Breast epithelium (tissue), 4 donors: ENCODE data around the gene CNTD1. TPM values are rescaled to one million over a fixed set of nuclear protein-coding genes. Genes with fewer than 3 reads are reported as not detected.
A peak's percentile ranks its signal among the peaks of the same experiment; 100 is the strongest.

Experiments used
- DNase-seq, 2 donors: peaks; one replicate each; pipeline ENCODE4 v3.0.0-alpha.2; 2019; ENCODE audit warnings: low spot score in 2 of 2
- H3K27ac ChIP-seq, 2 donors: fragments of 200-600 bp; sonication (generic) in 1 of 2; one replicate each; pipeline ENCODE4 v1.5.1; 2016 to 2019; ENCODE audit warnings: mild to moderate bottlenecking in 1 of 2
- H3K27me3 ChIP-seq, 2 donors: fragments of 200-600 bp; sonication (generic) in 1 of 2; one replicate each; pipeline versions ENCODE4 v1.5.1 to v1.6.0; 2017 to 2019; ENCODE audit warnings: control low read depth in 1 of 2, mild to moderate bottlenecking in 1 of 2
- H3K36me3 ChIP-seq: fragments of 200-600 bp; one replicate; pipeline ENCODE4 v1.5.1; 2019
- H3K4me1 ChIP-seq, 2 donors: fragments of 200-600 bp; sonication (generic); one replicate each; pipeline ENCODE4 v1.5.1; 2016 to 2019; ENCODE audit warnings: control low read depth in 1 of 2
- H3K4me3 ChIP-seq, 3 donors: fragments of 200-600 bp; sonication (generic); 1 replicate in 2 of 3; 2 replicates in 1 of 3; pipeline ENCODE4 v1.5.1; 2016 to 2019; ENCODE audit warnings: mild to moderate bottlenecking in 3 of 3, moderate library complexity in 2 of 3
- H3K9me3 ChIP-seq, 2 donors: fragments of 200-600 bp; sonication (generic) in 1 of 2; one replicate each; pipeline ENCODE4 v1.5.1; 2016 to 2019; ENCODE audit warnings: control low read depth in 1 of 2
- POLR2A ChIP-seq: fragments of 450-650 bp; IDR thresholded peaks from one replicate; pipeline ENCODE4 v1.6.1; 2016; ENCODE audit warnings: antibody characterized with exemption, mild to moderate bottlenecking, moderate library complexity
- POLR2AphosphoS5 ChIP-seq, 3 donors: sonication (generic); formaldehyde crosslinking; IDR thresholded peaks; one replicate each; pipeline ENCODE4 v1.6.1; 2017; ENCODE audit warnings: antibody characterized with exemption in 3 of 3
- intact Hi-C: fragments of 100-400 bp; cut with DNase I; formaldehyde crosslinking; loops from one replicate; pipeline ENCODE4 v1.15.1; 2023; ENCODE audit warnings: low total_unique reads
- total RNA-seq, 3 donors: library from RNA; depleted of rRNA; stranded (reverse); fragments of >200 nt; gene quantifications; one replicate each; pipeline ENCODE4 v1.1.0, GENCODE V29; 2016
- TF ChIP-seq, protein P1 (sequence below), 3 donors: fragments of 450-650 bp; IDR thresholded peaks; one replicate each; pipeline ENCODE4 v1.5.1; 2016 to 2017; ENCODE audit warnings: antibody characterized with exemption in 3 of 3, mild to moderate bottlenecking in 3 of 3, moderate library complexity in 3 of 3

Gene CNTD1
- total RNA-seq, 3 donors from 2014 or later, result 0.59 TPM; not detected in 2

DNA sequence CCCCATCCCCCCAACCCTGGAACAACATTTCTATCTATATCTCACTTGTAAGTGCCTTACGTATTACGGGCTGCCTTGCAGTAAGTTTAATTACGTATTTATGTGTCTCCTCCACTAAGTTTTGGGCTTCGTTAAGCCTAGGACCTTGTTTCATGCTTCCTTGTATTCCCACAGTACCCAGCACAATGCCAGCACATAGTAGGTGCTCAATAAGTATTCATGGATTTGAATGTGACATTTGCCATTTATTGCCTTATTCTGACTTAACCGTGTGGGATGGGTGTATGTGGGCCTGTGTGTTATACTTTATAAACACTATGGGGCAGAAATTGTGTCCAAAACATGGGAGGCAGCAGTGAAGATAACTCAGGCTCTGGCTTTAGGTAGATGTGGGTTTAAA is 6.1 kb upstream of the CNTD1 start:
- intact Hi-C loops, result no loop called here
- Histone ChIP-seq H3K4me1 (peaks cover 3 to 8% of the 10 kb centered on the region in 2 donors), H3K9me3 (no peaks in the 10 kb centered on the region), H3K27me3 (no peaks in the 10 kb centered on the region), H3K36me3 (no peaks in the 10 kb centered on the region), H3K27ac (no peak overlapping the region), H3K4me3 (no peak overlapping the region)
- no peak for TF ChIP-seq POLR2A
- TF ChIP-seq, protein P1, sequence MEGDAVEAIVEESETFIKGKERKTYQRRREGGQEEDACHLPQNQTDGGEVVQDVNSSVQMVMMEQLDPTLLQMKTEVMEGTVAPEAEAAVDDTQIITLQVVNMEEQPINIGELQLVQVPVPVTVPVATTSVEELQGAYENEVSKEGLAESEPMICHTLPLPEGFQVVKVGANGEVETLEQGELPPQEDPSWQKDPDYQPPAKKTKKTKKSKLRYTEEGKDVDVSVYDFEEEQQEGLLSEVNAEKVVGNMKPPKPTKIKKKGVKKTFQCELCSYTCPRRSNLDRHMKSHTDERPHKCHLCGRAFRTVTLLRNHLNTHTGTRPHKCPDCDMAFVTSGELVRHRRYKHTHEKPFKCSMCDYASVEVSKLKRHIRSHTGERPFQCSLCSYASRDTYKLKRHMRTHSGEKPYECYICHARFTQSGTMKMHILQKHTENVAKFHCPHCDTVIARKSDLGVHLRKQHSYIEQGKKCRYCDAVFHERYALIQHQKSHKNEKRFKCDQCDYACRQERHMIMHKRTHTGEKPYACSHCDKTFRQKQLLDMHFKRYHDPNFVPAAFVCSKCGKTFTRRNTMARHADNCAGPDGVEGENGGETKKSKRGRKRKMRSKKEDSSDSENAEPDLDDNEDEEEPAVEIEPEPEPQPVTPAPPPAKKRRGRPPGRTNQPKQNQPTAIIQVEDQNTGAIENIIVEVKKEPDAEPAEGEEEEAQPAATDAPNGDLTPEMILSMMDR (IDR thresholded peaks at IDR 0.05), result no peak
- DNase-seq, result no peak

DNA sequence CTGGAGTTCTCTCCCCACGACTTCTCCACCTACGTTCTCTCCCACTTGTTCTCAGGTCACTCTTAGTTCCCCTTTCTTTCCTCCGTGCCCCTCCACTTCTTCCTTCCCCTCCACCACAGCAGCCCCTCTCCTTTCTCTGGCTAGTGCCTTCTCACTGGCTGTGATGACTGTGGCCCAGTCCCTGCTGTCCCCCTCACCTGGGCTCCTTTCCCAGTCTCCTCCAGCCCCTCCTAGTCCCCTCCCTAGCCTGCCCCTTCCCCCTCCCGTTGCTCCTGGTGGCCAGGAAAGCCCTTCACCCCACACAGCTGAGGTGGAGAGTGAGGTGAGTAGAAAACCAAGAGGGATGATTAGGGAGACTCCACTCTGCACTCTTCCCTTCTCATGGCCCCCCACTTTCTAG is 3.6 kb upstream of the CNTD1 start:
- Histone ChIP-seq H3K27me3 (no peaks in the 10 kb centered on the region), H3K9me3 (no peaks in the 10 kb centered on the region), H3K36me3 (no peaks in the 10 kb centered on the region), H3K4me1 (peaks cover 4 to 12% of the 10 kb centered on the region in 2 donors), H3K27ac (peak overlapping the region in 1 of 2 donors; percentile 41), H3K4me3 (no peak overlapping the region)
- DNase-seq, result no peak
- intact Hi-C loops, result no loop called here
- TF ChIP-seq POLR2AphosphoS5 (IDR thresholded peaks at IDR 0.05) (no peak), POLR2A (no peak)
- TF ChIP-seq, protein P1 (IDR thresholded peaks at IDR 0.05), result no peak

DNA sequence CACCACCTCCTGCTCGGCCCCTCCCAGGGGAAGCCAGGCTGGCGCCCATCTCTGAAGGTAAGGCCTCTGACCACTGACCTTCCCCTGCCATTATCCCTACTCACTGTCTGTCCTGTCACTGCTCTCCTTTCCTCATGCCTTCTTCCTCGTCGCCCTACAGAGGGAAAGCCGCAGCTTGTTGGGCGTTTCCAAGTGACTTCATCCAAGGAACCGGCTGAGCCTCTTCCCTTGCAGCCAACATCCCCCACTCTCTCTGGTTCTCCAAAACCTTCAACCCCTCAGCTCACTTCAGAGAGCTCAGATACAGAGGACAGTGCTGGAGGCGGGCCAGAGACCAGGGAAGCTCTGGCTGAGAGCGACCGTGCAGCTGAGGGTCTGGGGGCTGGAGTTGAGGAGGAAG is 3.2 kb upstream of the CNTD1 start:
- TF ChIP-seq, protein P1 (IDR thresholded peaks at IDR 0.05), result no peak
- TF ChIP-seq POLR2AphosphoS5 (IDR thresholded peaks at IDR 0.05), result no peak
- no peak for TF ChIP-seq POLR2A
- no peaks in the 10 kb centered on the region for H3K27me3 ChIP-seq
- peak overlapping the region in 1 of 2 donors; percentile 41 for H3K27ac ChIP-seq
- intact Hi-C loops, result no loop called here
- DNase-seq, result no peak
- no peaks in the 10 kb centered on the region for H3K9me3 ChIP-seq
- H3K36me3 ChIP-seq, result no peaks in the 10 kb centered on the region
- H3K4me1 ChIP-seq, result peaks cover 4 to 12% of the 10 kb centered on the region in 2 donors
- H3K4me3 ChIP-seq, result no peak overlapping the region

DNA sequence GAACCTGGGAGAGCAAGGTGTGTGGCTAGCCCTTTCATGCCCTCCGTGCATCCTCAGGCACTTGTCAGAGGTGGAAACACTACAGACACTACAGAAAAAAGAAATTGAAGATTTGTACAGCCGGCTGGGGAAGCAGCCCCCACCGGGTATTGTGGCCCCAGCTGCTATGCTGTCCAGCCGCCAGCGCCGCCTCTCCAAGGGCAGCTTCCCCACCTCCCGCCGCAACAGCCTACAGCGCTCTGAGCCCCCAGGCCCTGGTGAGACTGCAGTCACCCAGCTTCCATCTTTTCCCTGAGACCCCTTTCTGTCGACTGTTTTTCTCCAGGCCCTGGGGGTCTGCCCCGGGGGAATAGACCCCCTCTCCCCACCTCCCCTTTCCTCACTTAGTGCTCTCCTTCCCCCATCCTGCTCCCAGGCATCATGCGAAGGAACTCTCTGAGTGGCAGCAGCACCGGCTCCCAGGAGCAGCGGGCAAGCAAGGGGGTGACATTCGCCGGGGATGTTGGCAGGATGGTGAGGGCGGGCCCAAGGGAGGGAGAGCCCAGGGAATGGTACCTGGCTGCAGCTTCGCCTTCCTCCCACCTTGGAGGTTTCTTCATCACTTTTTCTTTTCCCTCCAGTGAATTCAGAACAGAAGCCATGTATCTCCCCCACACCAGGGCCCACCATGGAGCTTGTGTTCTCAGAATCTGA is 2.4 kb upstream of the CNTD1 start:
- H3K27me3 ChIP-seq, result no peaks in the 10 kb centered on the region
- H3K27ac ChIP-seq, result peak overlapping the region in 1 of 2 donors; percentile 11
- no peak for DNase-seq
- intact Hi-C loops, result no loop called here
- H3K4me1 ChIP-seq, result peaks cover 4 to 12% of the 10 kb centered on the region in 2 donors
- no peak overlapping the region for H3K4me3 ChIP-seq
- no peaks in the 10 kb centered on the region for H3K36me3 ChIP-seq
- H3K9me3 ChIP-seq, result no peaks in the 10 kb centered on the region
- TF ChIP-seq POLR2A, result no peak
- TF ChIP-seq, protein P1 (IDR thresholded peaks at IDR 0.05), result no peak
- no peak for TF ChIP-seq POLR2AphosphoS5 (IDR thresholded peaks at IDR 0.05)

DNA sequence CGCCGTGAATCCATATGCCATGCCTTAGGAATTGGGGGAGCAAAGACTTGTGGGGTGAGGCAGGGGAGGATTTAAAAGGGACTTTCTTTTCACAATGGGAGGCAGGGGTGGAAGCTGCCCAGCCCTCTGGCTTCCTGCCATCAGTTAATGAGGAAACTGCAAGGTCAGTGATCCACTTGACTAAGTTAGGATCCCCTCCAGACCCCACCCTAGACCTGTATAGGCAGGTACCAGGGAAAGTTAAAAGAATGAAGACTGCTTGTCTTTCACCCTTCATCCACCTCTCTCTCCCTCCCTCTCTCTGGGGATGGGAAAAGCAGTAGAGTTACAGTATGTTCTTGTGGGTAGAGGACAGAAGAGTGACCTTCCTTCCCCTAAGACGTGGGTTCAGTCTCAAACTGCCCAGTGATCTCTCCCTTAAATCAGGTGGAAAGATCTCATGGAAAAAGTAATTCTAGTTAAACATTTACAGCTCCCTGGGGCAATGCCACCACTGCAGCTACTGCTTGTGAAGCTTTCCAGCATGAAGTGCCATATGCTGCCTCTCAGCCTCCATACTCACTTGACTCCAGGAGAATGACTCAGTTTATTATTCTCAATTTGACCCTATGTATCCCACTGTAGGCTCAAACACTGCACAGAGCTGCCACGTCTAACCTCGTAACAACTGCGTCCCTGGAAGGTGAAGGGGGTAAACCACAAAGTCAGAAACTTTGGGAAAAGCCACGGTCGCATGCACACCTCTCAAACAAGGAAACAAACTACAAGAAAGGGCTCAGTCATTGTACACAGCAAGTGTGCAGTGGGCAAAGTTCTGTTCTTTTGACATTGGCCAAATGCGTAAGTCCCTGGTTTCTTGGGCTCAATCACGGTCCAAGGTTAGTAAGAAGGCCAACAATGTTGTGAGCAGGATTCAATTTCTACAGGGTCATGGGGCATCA is 1.3 kb upstream of the CNTD1 start:
- Histone ChIP-seq H3K4me3 (peak overlapping the region; percentile 71 to 88 (median 75)), H3K27me3 (no peaks in the 10 kb centered on the region), H3K27ac (peak overlapping the region; percentile 81), H3K36me3 (no peaks in the 10 kb centered on the region), H3K9me3 (no peaks in the 10 kb centered on the region), H3K4me1 (peaks cover 4 to 12% of the 10 kb centered on the region in 2 donors)
- no peak for DNase-seq
- TF ChIP-seq POLR2AphosphoS5 (IDR thresholded peaks at IDR 0.05) (no peak), POLR2A (no peak)
- TF ChIP-seq, protein P1 (IDR thresholded peaks at IDR 0.05), result no peak
- intact Hi-C loops, result no loop called here
